Ovary (tissue), 9 donors: ENCODE results near the gene GCHFR. TPM values are rescaled to one million over a fixed set of nuclear protein-coding genes. Genes with fewer than 3 reads are reported as not detected.
A peak's percentile ranks its signal among the peaks of the same experiment; 100 is the strongest.

Source experiments
- DNase-seq, 5 donors: peaks; one replicate each; pipeline ENCODE4 v3.0.0-alpha.2; 2019 to 2020
- H3K27ac ChIP-seq, 2 donors: fragments of 200-600 bp; one replicate each; pipeline versions ENCODE4 v1.5.1 to v1.8.0; 2019 to 2022
- H3K27me3 ChIP-seq: fragments of 200-600 bp; one replicate; pipeline ENCODE4 v1.8.0; 2022
- H3K36me3 ChIP-seq: fragments of 200-600 bp; sonication (generic); one replicate; pipeline ENCODE4 v1.5.1; 2019
- H3K4me1 ChIP-seq: one replicate; pipeline ENCODE4 v1.8.1; 2013; ENCODE audit warnings: mild to moderate bottlenecking, moderate library complexity; ENCODE audit not compliant: insufficient read depth
- H3K4me3 ChIP-seq: fragments of 200-600 bp; sonication (generic); one replicate; pipeline ENCODE4 v1.5.1; 2017
- H3K9me3 ChIP-seq, 2 donors: fragments of 200-600 bp in 1 of 2; sonication (generic) in 1 of 2; one replicate each; pipeline versions ENCODE4 v1.5.1 to v1.8.1; 2013 to 2019; ENCODE audit warnings: mild to moderate bottlenecking in 1 of 2, moderate library complexity in 1 of 2
- EP300 ChIP-seq: sonication (generic); formaldehyde crosslinking; IDR thresholded peaks from one replicate; pipeline ENCODE4 v1.6.1; 2017; ENCODE audit warnings: antibody characterized with exemption
- POLR2A ChIP-seq: fragments of 450-650 bp; IDR thresholded peaks from one replicate; pipeline ENCODE4 v1.6.1; 2017; ENCODE audit warnings: antibody characterized with exemption, mild to moderate bottlenecking, moderate library complexity
- WGBS, 3 donors: extraction: QIAGEN DNeasy Blood & Tissue Kit in 1 of 3; methylation state at CpG; one replicate each; pipeline versions ENCODE4 v1.1.5 to v1.1.7; 2013 to 2017; 5-methylcytosine and 5-hydroxymethylcytosine counted together
- intact Hi-C, 4 donors: fragments of 100-400 bp; cut with DNase I; formaldehyde crosslinking; loops; one replicate each; pipeline versions ENCODE4 v1.11.0 to v1.15.1; 2022 to 2023
- polyA plus RNA-seq, 2 donors: library from polyadenylated mRNA; stranded (reverse); fragments of 200-250 nt in 1 of 2; fragments of 350-450 nt in 1 of 2; fragmentation: Illumina TruSeq in 1 of 2; extraction: RNeasy Lipid Tissue Mini Kit (QIAGEN cat#74804) in 1 of 2; gene quantifications; one replicate each; pipeline ENCODE4 v1.2.3, GENCODE V29; 2013 to 2014
- total RNA-seq, 7 donors: library from RNA; depleted of rRNA in 2 of 7; stranded (reverse); fragments of >200 nt in 2 of 7; fragmentation: NEBNext Ultra II Directional in 3 of 7; extraction: Animal tissue kit (Norgen Biotek cat#: 25700) in 3 of 7; gene quantifications; one replicate each; pipeline versions ENCODE4 v1.1.0 to v1.2.4, GENCODE V29; 2016 to 2023
- TF ChIP-seq, protein P1 (sequence below), 3 donors: fragments of 450-650 bp in 2 of 3; fragments of 200-600 bp in 1 of 3; IDR thresholded peaks; one replicate each; pipeline versions ENCODE4 v1.5.1 to v1.8.0; 2016 to 2022; ENCODE audit warnings: antibody characterized with exemption in 3 of 3, mild to moderate bottlenecking in 1 of 3
- donor health status: DM: no; HTN: no; CAD: no; lungs with moderate emphysema.
- donor health status: DM: no; HTN: no; CAD: no.
- donor health status: Bipolar disorder and iron deficiency.
- donor health status: DM: yes; HTN: yes; CAD: no.
- donor health status: DM: no; HTN: no; CAD: no.
- donor health status: DM: yes; HTN: yes; CAD: no.

Gene GCHFR
- total and polyA plus RNA-seq, 9 donors = 2.8 to 40.1 (median 20.8) TPM

DNA sequence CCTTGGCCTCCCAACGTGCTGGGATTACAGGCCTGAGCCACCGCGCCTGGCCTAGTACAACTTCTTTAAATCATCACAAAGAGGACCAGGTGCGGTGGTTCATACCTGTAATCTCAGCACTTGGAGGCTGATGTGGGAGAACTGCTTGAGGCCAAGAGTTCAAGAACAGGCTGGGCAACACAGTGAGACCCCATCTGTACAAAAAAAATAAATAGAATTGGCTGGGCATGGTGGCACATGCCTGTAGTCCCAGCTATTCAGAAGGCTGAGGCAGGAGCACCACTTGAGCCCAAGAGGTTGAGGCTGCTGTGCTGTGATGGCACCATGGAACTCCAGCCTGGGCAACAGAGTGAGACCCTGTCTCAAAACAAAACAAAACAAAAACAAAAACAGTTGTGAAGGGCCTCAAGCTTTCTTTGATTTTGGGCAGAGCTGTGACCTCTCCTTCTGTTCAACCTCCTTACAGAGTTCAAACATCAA is 14.7 kb upstream of the GCHFR start:
- H3K36me3 ChIP-seq = no peaks in the 10 kb centered on the region
- WGBS, 3 donors = 94 to 95% (median 94%) methylated on average over 4 of the region's 4 CpGs
- H3K27ac ChIP-seq = no peak overlapping the region
- no peak overlapping the region for H3K4me3 ChIP-seq
- H3K27me3 ChIP-seq = no peaks in the 10 kb centered on the region
- no peak for DNase-seq
- intact Hi-C loops = no loop called here
- TF ChIP-seq, protein P1, sequence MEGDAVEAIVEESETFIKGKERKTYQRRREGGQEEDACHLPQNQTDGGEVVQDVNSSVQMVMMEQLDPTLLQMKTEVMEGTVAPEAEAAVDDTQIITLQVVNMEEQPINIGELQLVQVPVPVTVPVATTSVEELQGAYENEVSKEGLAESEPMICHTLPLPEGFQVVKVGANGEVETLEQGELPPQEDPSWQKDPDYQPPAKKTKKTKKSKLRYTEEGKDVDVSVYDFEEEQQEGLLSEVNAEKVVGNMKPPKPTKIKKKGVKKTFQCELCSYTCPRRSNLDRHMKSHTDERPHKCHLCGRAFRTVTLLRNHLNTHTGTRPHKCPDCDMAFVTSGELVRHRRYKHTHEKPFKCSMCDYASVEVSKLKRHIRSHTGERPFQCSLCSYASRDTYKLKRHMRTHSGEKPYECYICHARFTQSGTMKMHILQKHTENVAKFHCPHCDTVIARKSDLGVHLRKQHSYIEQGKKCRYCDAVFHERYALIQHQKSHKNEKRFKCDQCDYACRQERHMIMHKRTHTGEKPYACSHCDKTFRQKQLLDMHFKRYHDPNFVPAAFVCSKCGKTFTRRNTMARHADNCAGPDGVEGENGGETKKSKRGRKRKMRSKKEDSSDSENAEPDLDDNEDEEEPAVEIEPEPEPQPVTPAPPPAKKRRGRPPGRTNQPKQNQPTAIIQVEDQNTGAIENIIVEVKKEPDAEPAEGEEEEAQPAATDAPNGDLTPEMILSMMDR (IDR thresholded peaks at IDR 0.05) = no peak
- TF ChIP-seq EP300 (no peak), POLR2A (no peak)
- H3K9me3 ChIP-seq = no peaks in the 10 kb centered on the region
- no peaks in the 10 kb centered on the region for H3K4me1 ChIP-seq

DNA sequence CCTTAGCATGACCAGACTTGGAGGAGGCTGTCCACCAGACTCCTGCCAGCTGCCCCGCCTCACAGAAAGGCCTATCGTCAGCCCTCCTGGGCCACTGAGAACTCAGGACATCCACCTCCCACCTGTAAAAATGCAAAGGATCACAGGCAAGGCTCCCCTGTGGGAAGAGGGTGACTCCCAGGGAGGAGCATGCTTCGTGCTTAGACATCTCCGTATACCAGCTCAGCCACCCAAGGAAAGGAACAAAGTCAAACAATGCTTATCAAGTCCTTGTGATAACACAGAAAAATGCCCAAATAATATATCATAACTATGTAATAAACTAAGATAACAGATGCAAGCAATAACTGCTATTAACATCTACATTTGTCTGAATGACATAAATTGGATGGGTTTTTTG is 13.0 kb upstream of the GCHFR start:
- no peaks in the 10 kb centered on the region for H3K36me3 ChIP-seq
- H3K27me3 ChIP-seq = no peaks in the 10 kb centered on the region
- 82 to 95% (median 83%) methylated on average over 4 of the region's 4 CpGs for WGBS, 3 donors
- no peak overlapping the region for H3K27ac ChIP-seq
- H3K4me3 ChIP-seq = no peak overlapping the region
- TF ChIP-seq, protein P1 (IDR thresholded peaks at IDR 0.05) = no peak
- TF ChIP-seq POLR2A (no peak), EP300 (no peak)
- H3K4me1 ChIP-seq = peaks cover 1% of the 10 kb centered on the region
- intact Hi-C loops = loop anchor here in 2 of 4 donors (5.0 to 10.0 kb wide), 2 partner anchors 61 to 186 kb away; partner anchors contain the start of genes CCDC32 (in 1 of the 2) and RPUSD2 (in 1 of the 2)
- no peaks in the 10 kb centered on the region for H3K9me3 ChIP-seq
- no peak for DNase-seq

DNA sequence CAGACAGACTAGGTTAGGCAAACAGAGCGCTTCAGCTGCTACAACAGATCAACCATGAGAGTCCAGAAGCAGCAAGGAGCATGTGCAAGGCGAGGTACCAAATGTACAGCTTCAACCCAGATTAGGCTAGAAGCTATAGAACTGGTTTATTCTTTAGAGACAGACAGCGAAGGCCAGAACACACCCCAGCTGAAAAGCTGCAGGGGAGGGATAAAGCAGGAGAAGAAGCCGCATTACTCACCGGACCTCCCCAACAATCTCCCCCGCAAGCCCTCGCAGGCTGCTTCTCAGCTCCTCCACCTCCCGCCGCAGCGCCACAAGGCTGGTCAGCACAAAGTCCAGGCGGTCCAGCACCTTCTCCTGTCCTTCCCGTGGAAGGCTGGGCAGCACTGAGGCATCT is 12.1 kb upstream of the GCHFR start:
- no peak for TF ChIP-seq POLR2A
- TF ChIP-seq EP300 = no peak
- TF ChIP-seq, protein P1 (IDR thresholded peaks at IDR 0.05) = no peak
- intact Hi-C loops = loop anchor here in 2 of 4 donors (5.0 to 10.0 kb wide), 2 partner anchors 61 to 187 kb away; partner anchors contain the start of genes CCDC32 (in 1 of the 2) and RPUSD2 (in 1 of the 2)
- 82 to 92% (median 90%) methylated on average over 12 of the region's 12 CpGs for WGBS, 3 donors
- Histone ChIP-seq H3K4me3 (no peak overlapping the region), H3K9me3 (no peaks in the 10 kb centered on the region), H3K27ac (no peak overlapping the region), H3K36me3 (no peaks in the 10 kb centered on the region), H3K4me1 (peaks cover 1% of the 10 kb centered on the region), H3K27me3 (no peaks in the 10 kb centered on the region)
- DNase-seq = no peak

DNA sequence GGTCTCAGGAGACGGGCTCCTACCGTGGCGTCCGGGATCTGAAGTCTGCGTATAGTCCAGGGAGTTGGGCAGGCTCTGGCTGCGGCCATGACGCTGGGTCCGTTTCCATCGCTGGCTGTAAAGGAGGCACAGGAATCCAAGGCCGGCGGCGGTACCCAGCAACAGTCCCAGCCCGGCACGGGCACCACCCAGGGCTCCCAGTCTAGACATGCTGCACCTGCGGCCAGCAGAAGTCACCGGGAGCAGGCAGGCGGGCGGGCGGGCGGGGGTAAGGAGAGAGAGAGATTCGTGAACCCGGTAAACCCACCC is 9.3 kb upstream of the GCHFR start:
- TF ChIP-seq EP300 (no peak), POLR2A (no peak)
- TF ChIP-seq, protein P1 (IDR thresholded peaks at IDR 0.05) = no peak
- 0% methylated on average over 22 of the region's 22 CpGs for WGBS, 3 donors
- Histone ChIP-seq H3K27me3 (no peaks in the 10 kb centered on the region), H3K9me3 (no peaks in the 10 kb centered on the region), H3K27ac (peak overlapping the region; percentile 44 to 57), H3K4me1 (peaks cover 1% of the 10 kb centered on the region), H3K4me3 (peak overlapping the region; percentile 68), H3K36me3 (no peaks in the 10 kb centered on the region)
- intact Hi-C loops = loop anchor here in 2 of 4 donors (5.0 to 10.0 kb wide), 2 partner anchors 58 to 190 kb away; partner anchors contain the start of genes CCDC32 (in 1 of the 2) and RPUSD2 (in 1 of the 2)
- peak in 3 of 5 donors; percentile 45 to 60 (median 48) for DNase-seq
